HG03139 (cell line): ENCODE results near the gene CTSE.
A peak's percentile ranks its signal among the peaks of the same experiment; 100 is the strongest.
"Not testable (repeated sequence)": the region's sequence is repeated elsewhere in the genome, so short reads cannot be mapped to it uniquely, and the experiment has no call there.

Experiments
- ATAC-seq: cut with Tn5 transposase; IDR thresholded peaks from one replicate; pipeline ENCODE4 v1.9.1; 2021; ENCODE audit not compliant: unreplicated experiment

Gene CTSE

DNA sequence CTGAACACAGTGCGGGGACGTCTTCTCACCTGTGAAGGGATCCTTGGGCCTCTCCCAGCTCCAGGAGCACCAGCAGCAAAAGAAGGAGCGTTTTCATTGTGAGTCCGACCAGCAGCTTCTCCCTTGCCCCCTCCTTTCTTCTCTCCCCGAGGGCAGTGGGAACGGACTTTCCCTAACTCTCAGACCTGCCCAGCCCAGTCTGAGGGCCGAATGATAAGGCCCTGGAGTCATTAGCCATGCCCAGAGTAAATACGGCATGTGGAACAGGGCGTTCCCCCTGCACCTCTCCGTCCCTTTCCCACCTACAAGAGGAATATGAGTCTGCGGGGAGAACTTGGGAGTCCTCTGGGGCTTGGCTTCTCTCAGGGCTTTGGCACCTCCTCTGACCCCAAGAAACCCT, at the start of gene CTSE:
CTSE (minus strand) TSS at position 201 of the 400 bp plus-strand sequence; CDS start at position 97, 104 bp downstream.
- ATAC-seq, result no peak

DNA sequence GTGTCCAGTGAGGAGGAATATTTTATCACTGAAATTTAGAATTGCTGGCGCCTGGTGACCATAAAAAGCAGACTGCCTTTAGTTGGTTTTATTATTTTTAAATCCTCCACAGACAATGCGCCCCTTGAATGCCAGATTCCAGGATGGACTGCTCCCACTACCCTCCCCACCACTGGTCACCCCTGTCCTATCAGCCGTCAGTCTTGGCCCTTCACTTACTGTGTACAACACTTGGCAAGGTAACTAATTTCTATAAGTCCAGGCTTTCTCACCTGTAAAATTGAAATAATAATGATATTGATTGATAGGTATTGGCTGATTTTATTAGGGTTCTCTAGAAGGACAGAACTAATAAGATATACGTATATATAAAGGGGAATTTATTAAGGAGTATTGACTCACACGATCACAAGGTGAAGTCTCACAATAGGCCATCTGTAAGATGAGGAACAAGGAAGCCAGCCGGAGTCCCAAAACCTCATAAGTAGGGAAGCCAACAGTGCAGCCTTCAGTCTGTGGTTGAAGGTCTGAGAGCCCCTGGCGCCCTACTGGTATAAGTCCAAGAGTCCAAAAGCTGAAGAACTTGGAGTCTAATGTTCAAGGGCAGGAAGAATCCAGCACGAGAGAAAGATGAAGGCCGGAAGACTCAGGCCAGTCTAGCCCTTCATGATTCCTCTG, 47.1 kb upstream of the CTSE start:
- ATAC-seq, result no peak

DNA sequence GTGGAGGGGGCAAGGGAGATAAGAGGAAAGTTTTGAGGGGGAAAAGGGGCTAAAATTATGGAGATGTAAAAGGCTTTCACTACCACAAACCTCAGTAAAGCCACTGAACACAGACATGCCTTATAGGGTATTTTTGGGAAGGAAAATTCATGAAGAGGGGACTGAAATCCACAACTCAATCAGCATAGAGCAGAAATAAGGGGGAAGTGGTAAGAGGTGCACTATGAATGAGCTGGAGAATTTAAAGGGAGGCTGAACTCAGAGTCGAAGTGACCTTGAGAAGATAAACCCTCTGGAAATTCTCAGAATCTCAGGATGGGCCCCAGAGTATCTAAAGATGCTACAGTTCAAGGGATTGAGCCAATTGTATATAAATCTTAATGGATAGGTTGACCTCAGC, 44.6 kb upstream of the CTSE start:
- ATAC-seq, result no peak

DNA sequence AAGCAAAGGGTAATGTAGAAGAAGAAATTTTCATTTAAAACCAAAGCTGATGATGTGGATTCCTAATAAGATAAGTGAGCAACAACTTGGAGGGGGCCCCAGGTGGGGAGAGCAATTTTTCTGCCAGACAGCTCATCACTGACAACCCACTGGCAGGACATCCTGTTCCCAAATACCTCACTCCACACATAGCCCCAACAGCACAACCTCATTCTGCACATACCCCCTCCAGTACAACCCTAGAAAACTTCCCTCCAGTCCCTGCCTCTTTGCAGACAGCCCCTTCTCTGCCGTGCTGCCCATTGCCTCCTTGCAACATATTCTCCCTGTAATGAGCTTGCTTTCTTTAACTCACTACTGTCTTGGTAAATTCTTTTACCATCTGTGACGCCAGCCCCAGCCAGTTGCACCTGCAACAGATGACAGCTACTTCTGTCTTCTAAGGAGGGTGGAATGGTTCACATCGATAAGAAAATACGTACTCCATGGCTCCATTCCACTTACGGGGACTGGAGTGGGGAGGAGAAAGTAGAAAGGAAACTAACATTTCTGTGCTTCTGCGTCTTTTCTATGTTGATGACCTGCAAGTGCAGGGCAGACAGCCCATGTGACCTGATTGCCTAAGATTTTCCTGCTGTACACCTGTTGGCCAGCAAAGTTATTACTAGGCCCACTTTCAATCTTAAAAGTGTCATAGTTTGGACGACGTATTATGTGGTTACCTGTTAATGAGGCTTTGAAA, 44.0 kb upstream of the CTSE start:
- ATAC-seq, result no peak

DNA sequence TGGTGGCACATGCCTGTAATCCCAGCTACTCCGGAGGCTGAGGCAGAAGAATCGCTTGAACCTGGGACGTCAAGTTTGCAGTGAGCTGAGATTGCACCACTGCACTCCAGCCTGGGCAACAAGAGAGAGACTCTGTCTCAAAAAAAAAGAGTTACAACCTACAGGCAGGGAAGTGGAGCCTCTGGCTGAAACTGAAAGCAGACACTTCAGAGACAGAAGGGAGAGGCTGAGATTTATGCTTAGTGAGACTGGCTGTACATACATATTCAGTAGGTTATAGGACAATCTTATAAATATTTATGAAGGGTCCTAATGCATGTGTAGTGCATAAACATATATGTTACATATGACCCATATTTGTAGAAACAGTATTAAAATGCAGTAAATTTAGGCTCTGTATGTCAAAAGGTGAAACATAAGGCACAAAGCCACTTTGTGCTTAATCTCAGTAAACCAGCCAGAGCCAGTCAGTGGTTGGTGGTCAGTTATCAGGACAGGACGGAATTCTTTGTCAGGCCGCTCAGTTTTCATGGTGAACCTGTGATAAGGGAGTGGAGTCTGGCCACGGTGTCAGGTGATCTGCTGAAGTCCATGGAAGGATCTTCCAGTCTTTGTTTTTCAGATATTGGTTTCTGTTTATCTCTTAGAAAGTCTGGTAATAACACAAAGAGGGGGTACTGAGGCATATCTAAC, 42.9 kb upstream of the CTSE start:
- peak; percentile 85 for ATAC-seq

DNA sequence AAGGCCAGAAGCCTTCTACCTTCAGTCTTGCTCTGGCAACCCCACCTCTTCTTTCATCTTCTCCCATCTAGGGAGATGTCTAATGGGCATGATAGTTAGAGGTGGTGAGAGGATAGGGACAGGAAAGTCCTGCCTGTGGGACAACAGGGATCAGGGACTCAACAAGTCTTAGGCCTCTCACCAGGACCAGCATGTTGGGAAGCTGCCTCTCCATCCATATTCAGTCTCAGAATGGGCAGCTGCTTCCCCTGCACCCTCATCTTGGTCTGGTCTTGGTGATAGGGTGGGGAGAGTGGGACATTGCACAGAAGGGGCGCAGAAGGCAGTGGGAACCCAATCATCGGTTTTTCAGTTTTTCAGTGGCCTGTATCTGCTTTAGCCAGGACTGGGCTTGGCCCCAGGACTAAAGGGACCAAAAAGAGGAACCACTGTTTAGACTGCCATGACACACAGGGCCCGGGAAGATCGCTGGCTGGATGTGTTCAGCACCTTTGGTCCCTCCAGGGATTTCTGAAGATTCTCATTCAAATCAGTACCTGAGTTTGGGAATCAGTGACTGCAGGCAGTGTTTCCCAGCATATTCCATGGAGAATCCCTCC, 42.0 kb upstream of the CTSE start:
- no peak for ATAC-seq

DNA sequence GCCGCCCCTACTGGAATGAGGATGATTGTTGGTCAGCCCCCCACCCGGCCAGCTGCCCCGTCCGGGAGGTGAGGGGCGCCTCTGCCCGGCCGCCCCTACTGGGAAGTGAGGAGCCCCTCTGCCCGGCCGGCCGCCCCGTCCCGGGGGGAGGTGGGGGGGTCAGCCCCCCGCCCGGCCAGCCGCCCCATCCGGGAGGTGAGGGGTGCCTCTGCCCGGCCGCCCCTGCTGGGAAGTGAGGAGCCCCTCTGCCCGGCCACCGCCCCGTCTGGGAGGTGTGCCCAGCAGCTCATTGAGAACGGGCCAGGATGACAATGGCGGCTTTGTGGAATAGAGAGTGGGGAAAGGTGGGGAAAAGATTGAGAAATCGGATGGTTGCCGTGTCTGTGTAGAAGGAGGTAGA, 40.8 kb upstream of the CTSE start:
- ATAC-seq, result not testable (repeated sequence)

DNA sequence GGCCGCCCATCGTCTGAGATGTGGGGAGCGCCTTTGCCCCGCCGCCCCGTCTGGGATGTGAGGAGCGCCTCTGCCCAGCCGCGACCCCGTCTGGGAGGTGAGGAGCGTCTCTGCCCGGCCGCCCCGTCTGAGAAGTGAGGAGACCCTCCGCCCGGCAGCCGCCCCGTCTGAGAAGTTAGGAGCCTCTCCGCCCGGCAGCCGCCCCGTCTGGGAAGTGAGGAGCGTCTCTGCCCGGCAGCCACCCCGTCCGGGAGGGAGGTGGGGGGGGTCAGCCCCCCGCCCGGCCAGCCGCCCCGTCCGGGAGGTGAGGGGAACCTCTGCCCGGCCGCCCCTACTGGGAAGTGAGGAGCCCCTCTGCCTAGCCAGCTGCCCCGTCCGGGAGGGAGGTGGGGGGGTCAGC, 40.3 kb upstream of the CTSE start:
- not testable (repeated sequence) for ATAC-seq

DNA sequence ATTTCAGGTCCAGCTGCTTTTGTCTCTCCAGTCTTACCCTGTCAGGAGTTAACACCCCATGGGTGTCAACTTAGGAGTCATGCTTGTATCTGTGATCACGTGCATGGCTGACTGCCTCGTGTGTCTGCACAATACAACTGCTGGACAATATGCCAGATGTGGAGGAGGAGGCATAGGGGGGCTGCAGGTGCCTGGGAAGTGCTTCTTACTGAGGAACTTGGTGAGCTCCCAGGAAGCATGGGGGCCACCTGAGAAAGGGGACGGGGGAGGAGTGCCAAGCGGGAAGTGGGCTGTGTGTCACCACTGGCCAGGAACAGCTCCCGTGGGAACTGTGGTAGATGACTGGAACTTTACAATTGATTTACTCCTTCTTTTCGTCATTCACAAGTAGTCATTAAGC, 38.8 kb upstream of the CTSE start:
- no peak for ATAC-seq

DNA sequence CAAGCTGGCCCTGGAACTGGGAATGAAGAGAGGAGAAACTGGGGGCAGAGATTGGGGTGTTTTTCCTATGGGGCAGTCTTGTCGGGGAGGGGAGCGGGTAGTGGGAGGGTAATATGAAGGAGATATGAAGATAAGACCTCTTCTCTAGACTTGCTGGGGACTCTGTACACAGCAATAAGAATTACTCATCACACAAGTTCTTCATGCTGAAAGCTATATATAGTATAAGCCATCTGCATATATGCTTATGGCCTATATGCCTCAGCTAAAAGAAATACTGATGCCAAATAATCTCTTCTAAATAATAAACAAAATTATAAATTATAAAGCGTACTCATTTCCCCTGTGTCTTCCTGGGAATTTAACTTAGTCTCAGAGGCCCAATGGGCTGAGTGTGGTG, 37.1 kb upstream of the CTSE start:
- no peak for ATAC-seq

DNA sequence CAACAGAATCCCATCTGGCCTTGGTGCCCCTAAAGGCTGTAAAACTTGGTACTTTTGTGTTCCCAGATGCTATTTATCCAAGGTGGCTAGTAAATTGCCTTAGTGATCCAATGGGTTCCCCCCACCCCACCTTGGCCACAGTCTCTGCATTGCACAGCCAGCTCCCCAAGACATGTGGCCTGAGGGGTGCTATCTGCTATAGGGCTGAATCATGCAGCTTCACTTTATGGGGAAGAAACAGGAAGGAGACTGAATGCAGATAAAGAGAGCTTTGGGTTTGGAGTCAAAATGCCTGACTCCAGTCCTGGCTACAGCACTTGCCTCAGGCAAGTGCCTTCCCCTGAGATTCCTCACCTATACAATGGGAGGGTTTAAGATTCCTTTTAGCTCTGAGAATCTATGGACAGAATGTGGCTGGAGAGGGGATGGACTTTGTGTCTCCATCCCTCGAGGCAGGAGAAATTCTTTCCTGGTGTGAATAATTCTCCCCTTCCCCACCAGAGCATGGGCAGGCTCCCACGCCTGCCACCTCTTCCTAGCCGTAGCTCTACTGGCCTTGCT, 35.7 kb upstream of the CTSE start:
- ATAC-seq, result no peak

DNA sequence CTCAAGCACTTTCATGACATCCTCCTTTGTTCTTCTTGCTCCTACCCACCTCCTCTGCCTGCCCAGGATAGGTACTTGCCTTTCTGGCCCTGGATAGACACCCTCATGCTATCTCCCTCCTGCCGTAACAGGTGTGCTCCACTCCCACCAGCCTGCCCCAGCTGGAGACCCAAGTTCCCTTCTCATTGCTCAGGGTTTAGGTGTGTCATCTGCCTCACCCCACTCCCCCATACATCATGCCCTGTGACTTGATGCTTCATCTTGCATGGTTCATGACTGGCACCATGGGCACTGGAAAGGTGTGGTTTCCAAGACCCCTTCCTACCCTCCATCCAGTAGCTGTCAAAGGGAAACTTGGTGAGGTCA, 35.2 kb upstream of the CTSE start:
- no peak for ATAC-seq

DNA sequence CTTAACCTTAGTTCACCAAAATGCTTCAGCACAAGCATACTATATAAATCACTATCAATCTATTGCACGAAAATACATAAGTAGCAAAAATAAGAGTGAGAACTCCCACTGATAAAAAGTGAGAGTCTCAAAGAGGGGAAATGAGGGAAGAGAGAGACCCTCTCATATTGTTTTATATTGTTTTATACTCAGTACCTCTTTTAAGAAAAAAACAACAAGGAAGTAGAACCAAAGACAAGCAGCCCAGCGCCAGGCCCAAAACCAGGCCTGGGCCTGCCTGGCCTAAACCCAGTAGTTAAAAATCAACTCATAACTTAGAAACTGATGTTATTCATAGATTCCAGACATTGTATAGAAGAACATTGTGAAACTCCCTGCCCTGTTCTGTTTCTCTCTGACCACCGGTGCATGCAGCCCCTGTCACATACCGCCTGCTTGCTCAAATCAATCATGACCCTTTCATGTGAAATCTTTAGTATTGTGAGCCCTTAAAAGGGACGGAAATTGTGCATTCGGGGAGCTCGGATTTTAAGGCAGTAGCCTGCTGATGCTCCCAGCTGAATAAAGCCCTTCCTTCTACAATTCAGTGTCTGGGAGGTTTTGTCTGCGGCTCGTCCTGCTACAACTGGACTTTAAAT, 34.7 kb upstream of the CTSE start:
- not testable (repeated sequence) for ATAC-seq

DNA sequence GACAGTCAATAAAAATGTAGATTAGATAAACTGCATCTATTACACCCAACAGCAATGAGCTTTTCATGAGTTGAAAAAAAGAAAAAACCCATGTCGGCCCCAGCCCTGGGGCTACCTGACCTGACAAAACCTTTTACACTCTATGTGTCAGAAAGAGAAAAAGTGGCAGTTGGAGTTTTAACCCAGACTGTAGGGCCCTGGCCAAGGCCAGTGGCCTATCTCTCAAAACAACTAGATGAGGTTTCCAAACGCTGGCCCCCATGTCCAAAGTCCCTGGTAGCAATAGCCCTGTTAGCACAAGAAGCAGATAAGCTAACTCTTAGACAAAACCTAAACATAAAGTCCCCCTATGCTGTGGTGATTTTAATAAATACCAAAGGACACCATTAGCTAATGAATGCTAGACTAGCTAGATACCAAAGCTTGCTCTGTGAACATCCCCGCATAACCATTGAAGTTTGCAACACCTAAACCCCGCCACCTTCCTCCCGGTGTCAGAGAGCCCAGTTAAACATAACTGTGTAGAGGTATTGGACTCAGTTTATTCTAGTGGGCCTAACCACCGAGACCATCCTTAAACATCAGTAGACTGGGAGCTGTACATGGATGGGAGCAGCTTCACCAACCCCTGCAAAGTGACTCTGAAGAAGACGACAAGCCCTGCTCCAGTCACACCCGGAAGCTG, 32.1 kb upstream of the CTSE start:
- ATAC-seq, result not testable (repeated sequence)

DNA sequence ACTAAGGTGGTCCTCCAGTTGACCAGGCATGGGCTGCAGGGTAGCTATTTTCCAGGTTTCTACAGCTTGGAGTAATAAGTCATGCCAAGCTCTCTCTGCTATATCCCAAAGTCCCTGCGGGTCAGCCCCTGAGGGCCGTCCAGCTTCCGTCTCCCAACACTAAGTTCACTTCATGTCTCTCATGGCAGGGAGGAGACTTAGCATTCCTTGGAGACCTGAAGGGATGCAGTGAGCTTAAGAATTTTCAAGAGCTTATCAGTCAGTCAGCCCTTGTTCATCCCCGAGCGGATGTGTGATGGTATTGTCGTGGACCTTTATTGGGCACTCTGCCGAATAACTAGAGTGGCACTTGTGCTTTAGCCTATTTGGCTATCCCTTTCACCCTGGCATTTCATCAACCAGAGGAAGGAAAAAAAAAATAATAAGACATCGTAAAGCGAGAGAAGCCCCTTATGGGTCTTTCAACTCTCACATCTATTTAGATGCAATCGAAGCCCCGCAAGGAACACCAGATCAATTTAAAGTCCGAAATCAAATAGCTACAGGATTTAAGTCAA, 31.5 kb upstream of the CTSE start:
- not testable (repeated sequence) for ATAC-seq

DNA sequence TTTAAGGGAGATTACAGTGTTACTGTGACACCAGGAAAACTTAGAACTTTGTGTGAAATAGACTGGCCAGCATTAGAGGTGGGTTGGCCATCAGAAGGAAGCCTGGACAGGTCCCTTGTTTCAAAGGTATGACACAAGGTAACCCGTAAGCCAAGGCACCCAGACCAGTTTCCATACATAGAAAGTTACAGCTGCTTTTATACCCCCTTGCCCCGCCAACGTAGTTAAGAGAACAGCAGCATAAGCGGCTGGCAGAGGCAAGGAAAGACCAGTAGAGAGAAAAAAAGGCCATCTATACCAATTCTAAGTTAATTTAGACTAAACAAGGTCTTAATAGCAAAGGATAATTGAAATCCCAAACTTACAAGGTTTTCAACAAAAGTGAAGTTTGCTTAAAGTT, 29.9 kb upstream of the CTSE start:
- ATAC-seq, result not testable (repeated sequence)

DNA sequence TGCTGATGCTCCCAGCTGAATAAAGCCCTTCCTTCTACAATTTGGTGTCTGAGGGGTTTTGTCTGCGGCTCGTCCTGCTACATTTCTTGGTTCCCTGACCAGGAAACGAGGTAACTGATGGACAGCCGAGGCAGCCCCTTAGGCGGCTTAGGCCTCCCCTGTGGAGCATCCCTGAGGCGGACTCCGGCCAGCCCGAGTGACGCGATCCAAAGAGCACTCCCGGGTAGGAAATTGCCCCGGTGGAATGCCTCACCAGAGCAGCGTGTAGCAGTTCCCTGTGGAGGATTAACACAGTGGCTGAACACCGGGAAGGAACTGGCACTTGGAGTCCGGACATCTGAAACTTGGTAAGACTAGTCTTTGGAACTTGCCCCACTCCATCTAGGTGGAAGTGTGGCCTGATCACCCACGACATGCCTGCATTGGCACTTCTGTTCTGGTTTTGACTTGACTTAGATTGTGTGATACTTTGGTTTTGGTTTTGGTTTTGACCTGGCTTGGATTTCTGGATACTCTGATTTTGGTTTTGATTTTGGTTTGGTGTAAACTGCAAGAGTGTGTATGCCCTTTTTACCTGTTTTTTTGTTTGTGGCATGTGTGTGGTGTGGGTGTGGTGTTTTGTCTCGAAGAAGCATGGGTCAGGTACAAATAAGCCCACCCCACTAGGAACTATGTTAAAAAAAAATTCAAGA, 29.4 kb upstream of the CTSE start, which contains the start of gene RHEX:
RHEX (plus strand) TSS at position 255 of the 692 bp plus-strand sequence. CDS start 44,656 bp downstream, outside the sequence.
- not testable (repeated sequence) for ATAC-seq

DNA sequence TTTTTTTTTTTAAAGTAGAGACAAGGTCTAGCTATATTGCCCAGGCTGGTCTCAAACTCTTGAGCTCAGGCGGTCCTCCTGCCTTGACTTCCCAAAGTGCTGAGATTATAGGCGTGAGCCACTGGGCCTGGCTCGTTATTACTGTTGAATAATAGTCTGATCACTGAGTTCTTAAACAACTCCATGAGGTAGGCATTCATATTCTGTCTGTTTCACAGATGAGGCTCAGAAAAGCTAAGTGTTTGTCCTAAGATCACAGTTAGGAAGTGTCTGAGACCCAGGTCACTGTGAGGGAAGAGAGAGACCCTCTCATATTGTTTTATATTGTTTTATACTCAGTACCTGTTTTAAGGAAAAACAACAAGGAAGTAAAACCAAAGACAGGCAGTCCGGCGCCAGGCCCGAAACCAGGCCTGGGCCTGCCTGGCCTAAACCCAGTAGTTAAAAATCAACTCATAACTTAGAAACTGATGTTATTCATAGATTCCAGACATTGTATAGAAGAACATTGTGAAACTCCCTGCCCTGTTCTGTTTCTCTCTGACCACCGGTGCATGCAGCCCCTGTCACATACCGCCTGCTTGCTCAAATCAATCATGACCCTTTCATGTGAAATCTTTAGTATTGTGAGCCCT, 28.7 kb upstream of the CTSE start:
- ATAC-seq, result not testable (repeated sequence)
